ENCODE measurements around the gene AHI1. TPM values are rescaled to one million over a fixed set of nuclear protein-coding genes. Genes with fewer than 3 reads are reported as not detected.

Gene AHI1
- polyA plus RNA-seq, 1 of the 3 experiments (the other 2 are of a cell fraction): 7.3 TPM

DNA sequence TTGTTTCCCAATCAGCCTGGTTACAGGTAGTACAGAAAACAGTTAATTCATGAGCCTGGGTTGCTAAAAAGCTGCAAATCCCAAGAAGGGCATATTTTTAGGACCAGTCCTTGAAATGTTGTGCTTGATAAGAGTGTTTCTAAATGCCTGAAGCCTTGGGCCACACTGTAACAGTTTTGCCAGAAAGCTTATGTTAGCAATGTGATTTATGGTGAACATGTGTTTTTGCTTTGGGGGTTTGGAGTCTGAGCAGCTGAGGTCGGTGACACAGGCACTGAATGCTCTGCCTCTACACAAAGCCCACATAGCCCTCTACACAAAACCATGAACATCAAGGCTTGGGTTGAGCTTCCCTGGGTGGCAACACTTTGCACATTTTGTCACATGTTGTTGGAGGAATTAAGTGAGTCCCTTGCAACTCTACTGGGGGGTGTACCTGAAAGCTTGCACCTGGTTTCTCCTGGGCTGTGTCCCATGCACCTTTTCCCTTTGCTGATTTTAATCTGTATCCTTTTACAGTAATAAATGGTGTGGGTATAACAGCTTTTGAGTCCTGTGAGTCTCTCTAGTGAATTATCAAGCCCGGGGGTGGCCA lies 22.2 kb downstream of the AHI1 start:
- Histone ChIP-seq H3K27ac (ENCODE audit: low read depth in 2 of 2, low read length in 1 of 2) (peak overlapping the region in 1 of 2 experiments; percentile 86; a peak in 2 of 4 replicates), H3K36me3 (replicated peaks in 1 of 2; ENCODE audit: control insufficient read depth in 1 of 2, insufficient read depth in 2 of 2, low read length in 1 of 2) (peaks cover 6 to 22% of the 10 kb centered on the region in 2 experiments), H3K9ac (no peak overlapping the region), H3K4me3 (ENCODE audit: low read depth in 2 of 2, low read length in 1 of 2) (no peak overlapping the region), H3K9me3 (no peaks in the 10 kb centered on the region), H3K79me2 (ENCODE audit: insufficient read depth) (no peaks in the 10 kb centered on the region), H4K20me1 (ENCODE audit: insufficient read depth) (no peaks in the 10 kb centered on the region), H3K4me1 (ENCODE audit: control insufficient read depth in 1 of 2, insufficient read depth in 2 of 2, low read depth in 1 of 2, low read length in 1 of 2) (peaks cover 0 to 8% of the 10 kb centered on the region in 2 experiments; a peak in 2 of 4 replicates), H2AFZ (ENCODE audit: low read depth) (no peak overlapping the region), H3K9me2 (no peaks in the 10 kb centered on the region), H3F3A (replicated peaks; ENCODE audit: insufficient read depth) (peaks cover 6% of the 10 kb centered on the region), H3K4me2 (no peak overlapping the region), H3K27me3 (ENCODE audit: insufficient read depth) (no peaks in the 10 kb centered on the region)
- POLR2A ChIA-PET: interaction anchor here (2.3 kb wide), 1 partner anchor 23 kb away, joined by 10 read pairs; the partner anchor contains the start of gene AHI1
- 17% methylated on average over 2 of the region's 2 CpGs for WGBS (ENCODE audit: low lambda C conversion rate)
- CTCF ChIA-PET: interaction anchor here (0.8 to 4.4 kb wide), 5 partner anchors 22 to 751 kb away, joined by 3 to 14 read pairs (median 4); no protein-coding TSS in a partner anchor
- peak; percentile 62 for DNase-seq
- TF ChIP-seq, protein P1, sequence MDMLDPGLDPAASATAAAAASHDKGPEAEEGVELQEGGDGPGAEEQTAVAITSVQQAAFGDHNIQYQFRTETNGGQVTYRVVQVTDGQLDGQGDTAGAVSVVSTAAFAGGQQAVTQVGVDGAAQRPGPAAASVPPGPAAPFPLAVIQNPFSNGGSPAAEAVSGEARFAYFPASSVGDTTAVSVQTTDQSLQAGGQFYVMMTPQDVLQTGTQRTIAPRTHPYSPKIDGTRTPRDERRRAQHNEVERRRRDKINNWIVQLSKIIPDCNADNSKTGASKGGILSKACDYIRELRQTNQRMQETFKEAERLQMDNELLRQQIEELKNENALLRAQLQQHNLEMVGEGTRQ (IDR thresholded peaks at IDR 0.05; ENCODE audit: borderline replicate concordance, low read depth, low read length): no peak
- TF ChIP-seq FOSL2 (IDR thresholded peaks at IDR 0.05; ENCODE audit: borderline replicate concordance, low read depth) (no peak), CHD2 (IDR thresholded peaks at IDR 0.05; ENCODE audit: low read length, partially characterized antibody) (peak; percentile 62), GATA2 (CRISPR knock-in tag; IDR thresholded peaks at IDR 0.05) (peak; percentile 58; the same call in 1 of the 2 replicates), RAD21 (IDR thresholded peaks at IDR 0.05; ENCODE audit: low read length) (no peak), TCF12 (IDR thresholded peaks at IDR 0.05) (peak; percentile 43; the same call in 1 of the 2 replicates), RCOR1 (IDR thresholded peaks at IDR 0.05; ENCODE audit: low read length) (peak; percentile 75), RFX5 (IDR thresholded peaks at IDR 0.05; ENCODE audit: low read length) (no peak), EP300 (IDR thresholded peaks at IDR 0.05; ENCODE audit: borderline replicate concordance in 1 of 2, low read depth in 1 of 2, low read length in 1 of 2) (peak in 1 of 2 experiments; percentile 73; a peak in 1 of 4 replicates), JUND (IDR thresholded peaks at IDR 0.05) (no peak), RXRA (IDR thresholded peaks at IDR 0.05; ENCODE audit: borderline replicate concordance, low read depth) (no peak), EZH2phosphoT487 (IDR thresholded peaks at IDR 0.05; ENCODE audit: borderline replicate concordance, low read depth) (no peak), YY1 (IDR thresholded peaks at IDR 0.05; ENCODE audit: low read depth) (no peak), NRF1 (IDR thresholded peaks at IDR 0.05; ENCODE audit: low read depth, low read length) (no peak), SIN3A (IDR thresholded peaks at IDR 0.05; ENCODE audit: borderline replicate concordance, low read depth, low read length) (no peak)
- TF ChIP-seq, protein P2, sequence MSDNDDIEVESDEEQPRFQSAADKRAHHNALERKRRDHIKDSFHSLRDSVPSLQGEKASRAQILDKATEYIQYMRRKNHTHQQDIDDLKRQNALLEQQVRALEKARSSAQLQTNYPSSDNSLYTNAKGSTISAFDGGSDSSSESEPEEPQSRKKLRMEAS (IDR thresholded peaks at IDR 0.05; ENCODE audit: low read depth): no peak
- TF ChIP-seq, protein P3, sequence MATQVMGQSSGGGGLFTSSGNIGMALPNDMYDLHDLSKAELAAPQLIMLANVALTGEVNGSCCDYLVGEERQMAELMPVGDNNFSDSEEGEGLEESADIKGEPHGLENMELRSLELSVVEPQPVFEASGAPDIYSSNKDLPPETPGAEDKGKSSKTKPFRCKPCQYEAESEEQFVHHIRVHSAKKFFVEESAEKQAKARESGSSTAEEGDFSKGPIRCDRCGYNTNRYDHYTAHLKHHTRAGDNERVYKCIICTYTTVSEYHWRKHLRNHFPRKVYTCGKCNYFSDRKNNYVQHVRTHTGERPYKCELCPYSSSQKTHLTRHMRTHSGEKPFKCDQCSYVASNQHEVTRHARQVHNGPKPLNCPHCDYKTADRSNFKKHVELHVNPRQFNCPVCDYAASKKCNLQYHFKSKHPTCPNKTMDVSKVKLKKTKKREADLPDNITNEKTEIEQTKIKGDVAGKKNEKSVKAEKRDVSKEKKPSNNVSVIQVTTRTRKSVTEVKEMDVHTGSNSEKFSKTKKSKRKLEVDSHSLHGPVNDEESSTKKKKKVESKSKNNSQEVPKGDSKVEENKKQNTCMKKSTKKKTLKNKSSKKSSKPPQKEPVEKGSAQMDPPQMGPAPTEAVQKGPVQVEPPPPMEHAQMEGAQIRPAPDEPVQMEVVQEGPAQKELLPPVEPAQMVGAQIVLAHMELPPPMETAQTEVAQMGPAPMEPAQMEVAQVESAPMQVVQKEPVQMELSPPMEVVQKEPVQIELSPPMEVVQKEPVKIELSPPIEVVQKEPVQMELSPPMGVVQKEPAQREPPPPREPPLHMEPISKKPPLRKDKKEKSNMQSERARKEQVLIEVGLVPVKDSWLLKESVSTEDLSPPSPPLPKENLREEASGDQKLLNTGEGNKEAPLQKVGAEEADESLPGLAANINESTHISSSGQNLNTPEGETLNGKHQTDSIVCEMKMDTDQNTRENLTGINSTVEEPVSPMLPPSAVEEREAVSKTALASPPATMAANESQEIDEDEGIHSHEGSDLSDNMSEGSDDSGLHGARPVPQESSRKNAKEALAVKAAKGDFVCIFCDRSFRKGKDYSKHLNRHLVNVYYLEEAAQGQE (IDR thresholded peaks at IDR 0.05; ENCODE audit: low read depth, low read length): no peak
- TF ChIP-seq, protein P4, sequence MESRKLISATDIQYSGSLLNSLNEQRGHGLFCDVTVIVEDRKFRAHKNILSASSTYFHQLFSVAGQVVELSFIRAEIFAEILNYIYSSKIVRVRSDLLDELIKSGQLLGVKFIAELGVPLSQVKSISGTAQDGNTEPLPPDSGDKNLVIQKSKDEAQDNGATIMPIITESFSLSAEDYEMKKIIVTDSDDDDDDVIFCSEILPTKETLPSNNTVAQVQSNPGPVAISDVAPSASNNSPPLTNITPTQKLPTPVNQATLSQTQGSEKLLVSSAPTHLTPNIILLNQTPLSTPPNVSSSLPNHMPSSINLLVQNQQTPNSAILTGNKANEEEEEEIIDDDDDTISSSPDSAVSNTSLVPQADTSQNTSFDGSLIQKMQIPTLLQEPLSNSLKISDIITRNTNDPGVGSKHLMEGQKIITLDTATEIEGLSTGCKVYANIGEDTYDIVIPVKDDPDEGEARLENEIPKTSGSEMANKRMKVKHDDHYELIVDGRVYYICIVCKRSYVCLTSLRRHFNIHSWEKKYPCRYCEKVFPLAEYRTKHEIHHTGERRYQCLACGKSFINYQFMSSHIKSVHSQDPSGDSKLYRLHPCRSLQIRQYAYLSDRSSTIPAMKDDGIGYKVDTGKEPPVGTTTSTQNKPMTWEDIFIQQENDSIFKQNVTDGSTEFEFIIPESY (IDR thresholded peaks at IDR 0.05; ENCODE audit: borderline replicate concordance, low read depth): no peak
- TF ChIP-seq, protein P5, sequence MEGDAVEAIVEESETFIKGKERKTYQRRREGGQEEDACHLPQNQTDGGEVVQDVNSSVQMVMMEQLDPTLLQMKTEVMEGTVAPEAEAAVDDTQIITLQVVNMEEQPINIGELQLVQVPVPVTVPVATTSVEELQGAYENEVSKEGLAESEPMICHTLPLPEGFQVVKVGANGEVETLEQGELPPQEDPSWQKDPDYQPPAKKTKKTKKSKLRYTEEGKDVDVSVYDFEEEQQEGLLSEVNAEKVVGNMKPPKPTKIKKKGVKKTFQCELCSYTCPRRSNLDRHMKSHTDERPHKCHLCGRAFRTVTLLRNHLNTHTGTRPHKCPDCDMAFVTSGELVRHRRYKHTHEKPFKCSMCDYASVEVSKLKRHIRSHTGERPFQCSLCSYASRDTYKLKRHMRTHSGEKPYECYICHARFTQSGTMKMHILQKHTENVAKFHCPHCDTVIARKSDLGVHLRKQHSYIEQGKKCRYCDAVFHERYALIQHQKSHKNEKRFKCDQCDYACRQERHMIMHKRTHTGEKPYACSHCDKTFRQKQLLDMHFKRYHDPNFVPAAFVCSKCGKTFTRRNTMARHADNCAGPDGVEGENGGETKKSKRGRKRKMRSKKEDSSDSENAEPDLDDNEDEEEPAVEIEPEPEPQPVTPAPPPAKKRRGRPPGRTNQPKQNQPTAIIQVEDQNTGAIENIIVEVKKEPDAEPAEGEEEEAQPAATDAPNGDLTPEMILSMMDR (IDR thresholded peaks at IDR 0.05): no peak
- TF ChIP-seq, protein P6, sequence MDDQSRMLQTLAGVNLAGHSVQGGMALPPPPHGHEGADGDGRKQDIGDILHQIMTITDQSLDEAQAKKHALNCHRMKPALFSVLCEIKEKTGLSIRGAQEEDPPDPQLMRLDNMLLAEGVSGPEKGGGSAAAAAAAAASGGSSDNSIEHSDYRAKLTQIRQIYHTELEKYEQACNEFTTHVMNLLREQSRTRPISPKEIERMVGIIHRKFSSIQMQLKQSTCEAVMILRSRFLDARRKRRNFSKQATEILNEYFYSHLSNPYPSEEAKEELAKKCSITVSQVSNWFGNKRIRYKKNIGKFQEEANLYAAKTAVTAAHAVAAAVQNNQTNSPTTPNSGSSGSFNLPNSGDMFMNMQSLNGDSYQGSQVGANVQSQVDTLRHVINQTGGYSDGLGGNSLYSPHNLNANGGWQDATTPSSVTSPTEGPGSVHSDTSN (IDR thresholded peaks at IDR 0.05): peak; percentile 23; the same call in 1 of the 2 replicates
- TF ChIP-seq, protein P7, sequence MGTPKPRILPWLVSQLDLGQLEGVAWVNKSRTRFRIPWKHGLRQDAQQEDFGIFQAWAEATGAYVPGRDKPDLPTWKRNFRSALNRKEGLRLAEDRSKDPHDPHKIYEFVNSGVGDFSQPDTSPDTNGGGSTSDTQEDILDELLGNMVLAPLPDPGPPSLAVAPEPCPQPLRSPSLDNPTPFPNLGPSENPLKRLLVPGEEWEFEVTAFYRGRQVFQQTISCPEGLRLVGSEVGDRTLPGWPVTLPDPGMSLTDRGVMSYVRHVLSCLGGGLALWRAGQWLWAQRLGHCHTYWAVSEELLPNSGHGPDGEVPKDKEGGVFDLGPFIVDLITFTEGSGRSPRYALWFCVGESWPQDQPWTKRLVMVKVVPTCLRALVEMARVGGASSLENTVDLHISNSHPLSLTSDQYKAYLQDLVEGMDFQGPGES (IDR thresholded peaks at IDR 0.05; ENCODE audit: low read depth, low read length): no peak; the same call in 1 of the 2 replicates
